AG04449 (cell line): ENCODE data around the gene UQCC2.

ENCODE experiments used
- CTCF ChIA-PET: fragments of 350-600 bp; formaldehyde crosslinking; extraction: SDS; loops from one replicate; lab custom pipeline; 2021; ENCODE audit warnings: antibody characterized with exemption; lab: Yijun Ruan, JAX
- POLR2A ChIA-PET: fragments of 400-600, 350-600 bp; formaldehyde crosslinking; extraction: SDS; loops from one replicate; lab custom pipeline; 2020; ENCODE audit warnings: antibody characterized with exemption, inconsistent platforms; lab: Yijun Ruan, JAX
- DNase-seq: peaks from one replicate; pipeline ENCODE4 v3.0.0-alpha.2; 2010; ENCODE audit warnings: low read depth, low spot score
- H3K4me3 ChIP-seq: 2 replicates; pipeline ENCODE4 v1.5.1; 2011; ENCODE audit warnings: low read depth, mild to moderate bottlenecking, control low read depth, low read length
- TF ChIP-seq, protein P1 (sequence below): IDR thresholded peaks from one replicate; pipeline ENCODE4 v1.5.1; 2011; ENCODE audit warnings: mild to moderate bottlenecking, moderate library complexity, low read length, control low read depth, inconsistent platforms; ENCODE audit not compliant: insufficient read depth; ENCODE audit errors: missing control alignments

The UQCC2 gene

DNA sequence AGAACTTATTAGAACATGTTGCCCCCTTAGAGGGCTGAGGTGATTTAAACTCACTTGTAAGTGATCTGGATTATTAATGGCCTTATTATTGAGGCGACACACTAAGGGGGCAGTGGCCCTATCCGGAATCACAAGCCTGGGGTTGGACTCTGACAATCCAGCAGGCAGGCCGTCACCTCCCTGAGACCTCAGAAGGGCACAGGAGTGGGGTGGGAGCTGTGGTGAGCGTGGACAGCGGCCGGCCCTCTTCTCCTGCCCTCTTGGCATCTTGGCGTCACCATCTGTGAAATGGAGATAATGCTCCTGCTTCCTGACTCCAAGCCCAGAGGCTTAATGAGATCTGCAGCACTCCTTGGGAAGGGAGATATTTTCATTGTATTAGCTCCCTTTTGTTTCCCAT, 15.6 kb upstream of the UQCC2 start:
- CTCF ChIA-PET = interaction anchor here (1.1 to 12.0 kb wide), 3 partner anchors 16 to 428 kb away, joined by 3 to 104 read pairs (median 5); no protein-coding TSS in a partner anchor
- DNase-seq = no peak
- no peak overlapping the region for H3K4me3 ChIP-seq
- TF ChIP-seq, protein P1, sequence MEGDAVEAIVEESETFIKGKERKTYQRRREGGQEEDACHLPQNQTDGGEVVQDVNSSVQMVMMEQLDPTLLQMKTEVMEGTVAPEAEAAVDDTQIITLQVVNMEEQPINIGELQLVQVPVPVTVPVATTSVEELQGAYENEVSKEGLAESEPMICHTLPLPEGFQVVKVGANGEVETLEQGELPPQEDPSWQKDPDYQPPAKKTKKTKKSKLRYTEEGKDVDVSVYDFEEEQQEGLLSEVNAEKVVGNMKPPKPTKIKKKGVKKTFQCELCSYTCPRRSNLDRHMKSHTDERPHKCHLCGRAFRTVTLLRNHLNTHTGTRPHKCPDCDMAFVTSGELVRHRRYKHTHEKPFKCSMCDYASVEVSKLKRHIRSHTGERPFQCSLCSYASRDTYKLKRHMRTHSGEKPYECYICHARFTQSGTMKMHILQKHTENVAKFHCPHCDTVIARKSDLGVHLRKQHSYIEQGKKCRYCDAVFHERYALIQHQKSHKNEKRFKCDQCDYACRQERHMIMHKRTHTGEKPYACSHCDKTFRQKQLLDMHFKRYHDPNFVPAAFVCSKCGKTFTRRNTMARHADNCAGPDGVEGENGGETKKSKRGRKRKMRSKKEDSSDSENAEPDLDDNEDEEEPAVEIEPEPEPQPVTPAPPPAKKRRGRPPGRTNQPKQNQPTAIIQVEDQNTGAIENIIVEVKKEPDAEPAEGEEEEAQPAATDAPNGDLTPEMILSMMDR = no peak
- POLR2A ChIA-PET = interaction anchor here (1.3 kb wide), 1 partner anchor 15 kb away, joined by 3 read pairs; the partner anchor contains the start of gene UQCC2

DNA sequence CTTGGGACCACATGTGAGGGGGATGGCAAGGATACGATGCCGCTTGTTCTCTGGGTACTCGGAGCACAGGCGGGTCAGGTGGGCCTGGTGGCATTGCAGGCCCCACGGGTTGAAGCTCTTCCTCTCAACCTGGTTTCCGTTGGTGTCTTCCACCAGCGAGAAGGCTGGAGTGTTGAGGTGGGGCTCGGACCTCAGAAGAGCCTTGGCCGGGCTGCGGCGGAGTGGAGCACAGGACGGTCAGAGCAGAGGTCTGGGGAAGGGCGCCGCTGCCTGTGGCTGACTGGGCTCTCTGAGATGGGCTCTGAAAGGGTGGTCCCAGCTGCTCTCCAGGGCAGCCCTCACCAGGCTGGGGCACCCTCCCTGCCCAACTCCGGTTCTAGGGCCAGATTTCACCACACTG, 15.2 kb upstream of the UQCC2 start:
- CTCF ChIA-PET = interaction anchor here (1.1 to 12.0 kb wide), 3 partner anchors 17 to 429 kb away, joined by 3 to 104 read pairs (median 5); no protein-coding TSS in a partner anchor

DNA sequence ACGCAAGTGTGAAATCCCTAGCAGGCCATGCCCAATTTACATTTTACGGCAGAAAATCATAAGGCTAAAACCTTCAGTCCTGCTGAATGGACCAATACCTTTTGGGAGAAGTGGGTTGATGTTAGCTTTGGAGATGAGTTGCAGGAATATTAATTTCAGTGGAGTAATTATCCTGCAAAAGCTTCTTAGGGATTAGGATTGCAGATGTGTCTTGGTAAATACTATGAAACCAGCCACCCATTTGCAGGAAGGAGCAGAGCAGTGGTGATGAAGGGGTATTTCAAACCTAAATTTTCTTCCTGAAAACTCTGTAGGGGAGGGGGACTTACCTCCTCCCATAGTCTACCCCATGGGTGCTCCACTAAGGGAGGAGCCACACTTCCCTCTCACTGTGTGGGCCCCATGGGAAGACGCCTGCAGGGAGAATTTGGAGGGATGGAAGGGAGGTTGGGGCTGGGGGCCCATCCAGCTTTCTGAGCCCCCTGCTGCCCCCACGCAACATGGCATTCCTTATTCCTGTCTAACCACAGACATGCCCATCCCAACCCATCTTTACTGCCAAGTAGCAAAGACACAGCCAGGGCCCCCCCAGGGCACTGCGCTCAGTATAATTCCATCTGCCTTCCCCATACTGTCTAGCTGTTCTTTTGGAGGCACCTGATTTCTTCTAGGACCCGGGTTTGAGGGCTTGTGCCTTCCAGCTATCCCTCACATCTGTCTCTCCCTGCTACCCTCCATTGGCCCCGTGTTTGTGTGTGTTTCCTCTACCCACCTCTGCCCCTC, 14.6 kb upstream of the UQCC2 start:
- ChIA-PET POLR2A (interaction anchor here (1.3 kb wide), 1 partner anchor 14 kb away, joined by 3 read pairs; the partner anchor contains the start of gene UQCC2), CTCF (interaction anchor here (0.7 to 12.0 kb wide), 7 partner anchors 9 to 428 kb away, joined by 3 to 104 read pairs (median 4); partner anchors contain the start of gene UQCC2)
- DNase-seq = no peak
- no peak overlapping the region for H3K4me3 ChIP-seq
- TF ChIP-seq, protein P1 = no peak

More for the DNA sequence above, 15.2 kb upstream of the UQCC2 start:
- DNase-seq = no peak
- no peak overlapping the region for H3K4me3 ChIP-seq
- POLR2A ChIA-PET = interaction anchor here (1.3 kb wide), 1 partner anchor 15 kb away, joined by 3 read pairs; the partner anchor contains the start of gene UQCC2
- TF ChIP-seq, protein P1 = no peak

DNA sequence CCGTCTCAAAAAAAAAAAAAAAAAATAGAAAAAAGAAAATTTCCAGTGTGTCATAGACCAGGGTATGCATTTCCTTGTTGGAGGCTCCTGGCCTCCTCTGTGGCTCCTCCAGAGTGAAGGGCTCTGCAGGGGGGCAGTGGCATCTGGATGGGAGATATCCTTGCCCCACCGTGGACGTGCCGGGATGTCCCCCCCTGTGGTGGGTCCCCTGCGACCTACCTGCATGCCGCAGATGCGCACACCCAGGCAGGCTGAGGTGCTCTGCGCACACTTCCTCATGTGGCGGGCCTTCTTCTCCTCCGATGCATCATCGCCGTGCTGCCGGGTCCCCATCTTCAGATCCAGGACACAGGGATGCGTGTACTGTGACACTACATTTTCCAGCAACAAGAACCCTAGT, 13.7 kb upstream of the UQCC2 start:
- POLR2A ChIA-PET = interaction anchor here (0.7 kb wide), 1 partner anchor 10 kb away, joined by 3 read pairs; no protein-coding TSS in a partner anchor
- CTCF ChIA-PET = interaction anchor here (0.7 to 12.0 kb wide), 7 partner anchors 9 to 429 kb away, joined by 3 to 104 read pairs (median 4); partner anchors contain the start of gene UQCC2
- H3K4me3 ChIP-seq = no peak overlapping the region
- TF ChIP-seq, protein P1 = no peak
- DNase-seq = no peak

- no peak for DNase-seq
- no peak overlapping the region for H3K4me3 ChIP-seq
- ChIA-PET POLR2A (interaction anchor here (0.7 kb wide), 1 partner anchor 11 kb away, joined by 3 read pairs; no protein-coding TSS in a partner anchor), CTCF (interaction anchor here (1.3 to 12.0 kb wide), 3 partner anchors 13 to 431 kb away, joined by 4 to 104 read pairs (median 28); partner anchors contain the start of gene UQCC2)
- TF ChIP-seq, protein P1 = no peak
These were observed 12.9 kb upstream of the UQCC2 start for GRCh38 chr6:33724102-33725023.
